HG03378 (cell line): ENCODE results near the gene KDM5D.

Source experiments
- ATAC-seq: cut with Tn5 transposase; IDR thresholded peaks from one replicate; pipeline ENCODE4 v1.9.1; 2021; ENCODE audit warnings: mild to moderate bottlenecking, moderate library complexity; ENCODE audit not compliant: unreplicated experiment

The KDM5D gene

DNA sequence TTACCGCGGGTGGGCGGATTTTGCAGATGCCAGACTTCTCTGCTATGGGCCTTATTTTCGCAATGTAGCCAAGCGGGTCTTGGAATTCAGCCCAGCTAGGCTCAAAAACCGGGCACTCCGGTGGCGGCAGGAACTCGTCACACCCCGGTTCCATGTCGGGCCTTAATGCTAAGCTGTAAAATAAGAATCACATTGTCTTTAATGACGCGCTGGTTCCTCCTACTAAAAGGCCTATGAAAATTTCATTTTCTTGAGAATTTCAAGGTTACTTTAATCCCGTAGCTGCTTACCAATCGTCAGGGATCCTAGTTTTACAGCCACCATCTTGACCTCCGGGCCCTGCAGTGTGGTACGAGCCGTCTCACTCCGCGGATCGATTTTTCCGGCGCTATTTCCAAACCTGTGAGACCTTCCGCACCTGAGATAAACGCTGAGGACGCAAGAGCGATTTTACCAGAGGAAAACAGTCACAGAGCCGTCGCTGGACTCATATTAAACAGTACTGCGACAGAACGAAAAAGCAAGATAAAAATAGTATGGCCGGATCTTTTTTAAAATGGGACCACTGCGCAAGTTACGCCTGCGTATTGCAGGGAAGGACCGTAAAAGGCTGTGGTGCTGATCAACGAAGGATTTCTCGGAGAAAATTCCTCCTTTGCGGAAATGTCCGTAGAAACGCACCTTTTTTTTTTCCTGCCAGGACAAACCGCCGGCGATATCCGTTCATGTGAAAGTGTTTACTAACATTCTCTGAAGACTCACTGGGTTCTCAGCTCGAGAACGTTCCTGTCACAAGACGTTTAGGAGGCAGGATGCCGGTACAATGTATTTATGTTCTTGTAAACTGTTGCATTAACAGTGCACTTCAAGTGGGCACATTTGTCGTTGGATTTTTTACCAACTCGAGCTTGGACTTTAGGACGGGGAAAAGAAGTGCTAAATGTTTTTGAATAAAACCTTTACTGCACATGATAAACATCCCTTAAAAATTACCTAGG, at the start of gene KDM5D:
TSS of gene KDM5D (minus strand) at position 346 of the 998 bp plus-strand sequence. CDS start at position 154, 192 bp downstream.
- no peak for ATAC-seq

DNA sequence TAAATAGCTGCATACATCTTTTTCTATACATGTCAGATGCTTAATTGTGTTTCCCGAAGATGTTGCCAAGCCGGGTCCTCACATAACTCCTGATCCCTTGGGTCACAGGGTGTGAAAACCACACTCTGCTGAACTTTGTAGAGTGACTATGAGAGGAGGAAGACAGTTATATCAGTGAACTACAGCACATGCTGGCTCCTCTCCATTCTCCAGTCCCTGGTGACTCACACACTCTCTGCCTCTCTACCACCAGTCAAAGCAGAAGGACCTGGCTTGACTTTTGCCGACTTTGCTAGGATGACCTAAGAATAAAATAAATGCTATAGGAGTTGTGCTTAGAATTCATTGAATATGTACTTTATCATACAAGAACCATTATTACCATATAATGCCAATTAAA, 23.8 kb upstream of the KDM5D start:
- ATAC-seq: no peak

DNA sequence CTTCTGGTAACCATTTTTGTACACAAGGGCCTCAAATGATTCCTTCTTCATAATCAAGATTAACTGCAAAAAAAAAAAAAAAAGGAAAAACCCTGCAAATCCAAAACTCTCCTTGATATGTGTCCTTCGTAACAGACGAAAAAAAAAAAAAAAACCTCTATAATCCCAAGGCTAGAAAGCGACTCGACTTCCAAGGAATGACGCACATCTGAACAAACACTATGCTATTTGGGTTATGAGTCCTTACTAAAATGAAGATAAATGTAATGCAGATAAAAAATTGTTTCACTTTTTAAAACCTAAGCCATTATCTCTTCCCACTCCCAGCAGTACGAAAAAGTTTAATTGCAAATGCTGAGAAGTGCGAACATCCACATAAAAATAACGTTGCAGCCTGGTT, 1.2 kb downstream of the KDM5D start:
- no peak for ATAC-seq

DNA sequence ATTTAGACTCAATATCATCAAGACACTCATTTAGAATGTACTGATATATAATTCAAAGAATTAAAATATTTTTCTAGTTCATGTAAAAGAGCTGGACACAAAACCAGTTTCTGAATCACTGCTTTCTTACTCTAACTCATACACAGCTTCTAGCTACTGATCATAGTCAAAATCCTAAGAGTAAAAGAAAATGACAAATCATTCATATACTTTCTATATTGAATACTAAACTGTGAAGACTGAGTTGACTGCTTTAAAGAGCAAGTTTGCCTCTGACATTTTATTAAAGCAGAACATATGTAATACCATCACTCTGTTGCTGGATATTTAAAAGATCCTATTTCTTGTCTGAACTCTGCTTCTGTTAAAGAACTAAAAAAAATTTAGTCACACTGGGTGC, 2.4 kb downstream of the KDM5D start:
- no peak for ATAC-seq

DNA sequence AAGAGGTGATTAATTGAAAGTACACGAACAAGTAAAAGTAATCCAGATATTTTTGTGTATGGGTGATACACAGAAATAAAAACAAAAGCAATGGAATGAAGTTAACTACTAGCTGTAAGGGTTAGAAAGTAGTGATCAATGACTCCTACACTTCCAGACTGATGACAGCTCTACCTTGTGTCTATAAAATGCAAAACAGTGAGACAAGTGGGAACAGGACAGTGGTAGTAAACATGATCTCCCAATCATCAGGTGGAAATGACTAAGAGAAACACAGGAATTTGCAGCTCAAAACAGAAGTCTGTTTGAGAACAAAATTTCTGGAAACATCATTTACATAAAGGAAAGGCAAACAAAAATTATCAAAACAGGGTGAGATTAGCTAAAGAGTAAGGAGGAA, 10.1 kb downstream of the KDM5D start:
- no peak for ATAC-seq

DNA sequence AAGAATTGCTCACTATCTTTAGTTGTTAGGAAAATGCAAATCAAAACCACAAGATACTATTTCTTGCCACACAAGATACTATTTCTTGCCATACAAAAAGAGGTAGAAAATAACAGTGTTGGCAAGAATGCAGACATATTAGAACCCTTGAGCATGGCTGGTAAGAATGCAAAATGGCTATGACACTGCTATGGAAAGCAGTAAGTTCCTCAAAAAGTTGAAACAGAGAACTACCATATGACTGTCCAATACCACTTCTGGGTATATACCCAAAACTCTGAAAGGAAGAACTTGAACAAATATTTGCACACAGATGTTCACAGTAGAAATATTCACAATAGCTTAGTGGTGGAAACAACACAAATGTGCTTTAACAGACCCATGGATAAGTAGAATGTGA, 26.6 kb downstream of the KDM5D start:
- no peak for ATAC-seq

DNA sequence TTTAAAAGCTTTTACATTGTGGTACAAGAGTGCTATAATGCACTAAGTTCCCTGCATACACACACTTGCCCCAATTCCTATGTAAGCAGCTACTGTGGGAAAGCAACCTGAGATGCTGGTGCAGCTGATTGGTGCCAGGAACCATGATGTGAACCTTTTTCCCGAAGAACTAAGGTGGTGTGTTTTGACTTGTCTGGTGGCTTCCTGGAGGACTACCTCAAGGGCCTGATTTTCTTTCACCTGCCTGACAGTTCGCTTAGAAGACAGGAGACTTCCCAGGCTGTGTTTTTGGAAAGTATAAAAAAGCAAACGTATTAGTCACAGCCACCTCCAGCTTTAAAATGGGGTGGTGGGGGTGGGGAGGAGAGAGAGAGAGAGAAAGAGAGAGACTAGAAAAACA, 27.4 kb downstream of the KDM5D start:
- ATAC-seq: no peak

DNA sequence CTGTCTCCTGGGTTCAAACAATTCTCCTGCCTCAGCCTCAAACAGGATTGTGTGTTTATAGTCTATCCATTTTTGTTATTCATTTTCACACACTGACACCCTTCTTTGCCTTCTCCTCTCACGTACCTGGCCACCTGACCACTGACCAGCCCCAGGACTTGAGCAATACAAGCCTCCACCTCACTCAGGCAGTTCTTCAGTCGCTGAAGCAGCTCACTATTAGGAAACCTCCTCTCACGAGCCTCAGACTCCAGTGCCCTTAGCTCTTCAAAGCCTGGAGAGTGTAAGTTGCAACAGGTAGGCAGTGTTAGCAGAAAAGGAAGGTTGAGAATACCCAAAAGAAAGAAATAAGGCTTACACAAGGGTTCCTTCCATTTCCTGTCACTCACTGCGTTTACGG, 29.3 kb downstream of the KDM5D start:
- no peak for ATAC-seq

DNA sequence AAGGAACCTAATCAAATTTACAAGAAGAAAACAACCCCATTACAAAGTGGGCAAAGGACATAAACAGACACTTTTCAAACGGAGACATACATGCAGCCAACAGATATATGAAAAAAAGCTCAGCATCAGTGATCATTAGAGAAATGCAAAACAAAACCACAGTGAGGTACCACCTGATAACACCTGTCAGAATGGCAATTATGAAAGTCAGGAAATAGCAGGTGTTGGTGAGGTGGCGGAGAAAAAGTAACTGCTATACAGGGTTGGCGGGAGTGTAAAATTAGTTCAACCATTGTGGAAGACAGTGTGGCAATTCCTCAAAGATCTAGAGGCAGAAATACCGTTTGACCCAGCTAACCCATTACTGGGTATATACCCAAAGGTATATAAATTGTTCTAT, 31.1 kb downstream of the KDM5D start:
- ATAC-seq: no peak

DNA sequence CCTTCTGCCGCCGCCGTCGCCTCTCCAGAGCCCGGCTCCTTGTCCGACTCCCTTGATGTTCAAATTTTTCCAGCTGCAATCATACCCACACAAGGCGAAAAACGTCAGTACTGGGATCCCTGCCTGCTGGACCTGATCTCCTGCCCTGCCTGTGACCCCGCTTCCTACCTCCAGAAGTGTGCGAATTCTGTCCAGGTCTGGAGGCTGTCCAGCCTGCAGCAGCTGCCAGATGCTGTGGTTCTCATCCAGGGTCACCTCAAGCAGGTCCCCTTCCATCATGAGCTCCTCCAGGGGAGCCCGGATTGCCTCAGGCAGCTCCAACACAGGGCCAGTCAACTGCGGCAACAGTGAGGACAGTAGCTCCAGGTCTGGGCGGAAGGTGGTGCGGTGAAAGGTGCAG, 38.3 kb downstream of the KDM5D start:
- no peak for ATAC-seq

DNA sequence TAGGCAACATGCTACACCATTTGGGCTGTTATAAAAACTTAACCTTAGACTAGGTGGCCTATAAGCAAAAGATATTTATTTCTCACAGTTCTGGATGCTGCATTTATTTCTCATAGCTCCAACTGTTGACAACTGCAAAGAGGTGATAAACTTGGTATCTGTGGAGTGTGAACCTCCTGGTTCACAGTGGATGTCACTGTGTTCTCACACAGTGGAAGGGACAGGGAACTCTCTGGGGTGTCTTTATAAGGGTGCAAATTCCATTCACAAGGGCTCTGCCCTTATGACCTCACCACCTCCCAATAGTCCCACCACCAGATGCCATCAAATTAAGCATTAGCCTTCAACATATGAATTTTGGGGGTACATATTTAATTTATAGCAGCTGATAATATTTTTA, 46.0 kb downstream of the KDM5D start:
- ATAC-seq: no peak

DNA sequence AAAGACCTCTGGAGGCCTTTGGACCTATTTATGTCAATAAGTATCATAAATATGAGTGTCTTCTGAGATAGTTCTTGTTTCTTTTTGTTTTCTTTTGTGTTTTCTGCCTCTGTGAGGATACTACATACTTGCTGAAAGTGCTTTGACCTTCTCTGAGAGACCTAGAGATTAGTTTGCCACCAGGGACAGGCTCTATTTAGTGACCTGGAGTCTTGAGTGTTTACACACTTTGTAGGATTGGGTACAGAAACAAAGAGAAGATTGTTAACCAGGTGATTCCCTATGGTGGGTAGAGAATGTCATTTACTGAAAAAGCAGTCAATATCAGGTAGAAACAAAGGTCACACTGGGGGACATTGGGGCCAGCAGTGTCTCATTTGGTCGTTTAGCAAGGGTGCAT, 63.7 kb downstream of the KDM5D start:
- no peak for ATAC-seq
